Dendritic cell treated with granulocyte-macrophage colony-stimulating factor and Interleukin-4, amounts not matched to agents 40 ng/mL and 50 ng/mL, for 4 days (primary cell): Measurements from ENCODE around the gene CEP112.

Experiments
- H3K27ac Mint-ChIP-seq: one replicate; pipeline ENCODE4 v1.8.0; 2022; ENCODE audit warnings: mild to moderate bottlenecking, mixed read lengths
- H3K27me3 Mint-ChIP-seq: one replicate; pipeline ENCODE4 v1.8.0; 2022; ENCODE audit warnings: mild to moderate bottlenecking, mixed read lengths
- H3K36me3 Mint-ChIP-seq: one replicate; pipeline ENCODE4 v1.8.0; 2022; ENCODE audit warnings: low read depth, mixed read lengths
- H3K4me1 Mint-ChIP-seq: one replicate; pipeline ENCODE4 v1.8.0; 2022; ENCODE audit warnings: low read depth, mixed read lengths
- H3K4me3 Mint-ChIP-seq: one replicate; pipeline ENCODE4 v1.8.0; 2022; ENCODE audit warnings: mild to moderate bottlenecking, moderate library complexity, mixed read lengths
- H3K9me3 Mint-ChIP-seq: one replicate; pipeline ENCODE4 v1.8.0; 2022; ENCODE audit warnings: mixed read lengths
- intact Hi-C: fragments of 100-400 bp; cut with micrococcal nuclease; formaldehyde crosslinking; loops from one replicate; pipeline ENCODE4 v1.15.0; 2022

Gene CEP112

GRCh38 chr17:66221755-66222530, 30.0 kb upstream of the CEP112 start:
- Mint-ChIP-seq H3K4me1 (no peaks in the 10 kb centered on the region), H3K27me3 (peaks cover 10% of the 10 kb centered on the region), H3K27ac (no peak overlapping the region), H3K9me3 (no peaks in the 10 kb centered on the region), H3K4me3 (no peak overlapping the region), H3K36me3 (no peaks in the 10 kb centered on the region)
- intact Hi-C loops: no loop called here

GRCh38 chr17:66221343-66221742, 29.4 kb upstream of the CEP112 start:
- peaks cover 10% of the 10 kb centered on the region for H3K27me3 Mint-ChIP-seq
- no peak overlapping the region for H3K27ac Mint-ChIP-seq
- intact Hi-C loops: no loop called here
- H3K36me3 Mint-ChIP-seq: no peaks in the 10 kb centered on the region
- H3K9me3 Mint-ChIP-seq: no peaks in the 10 kb centered on the region
- H3K4me1 Mint-ChIP-seq: no peaks in the 10 kb centered on the region
- H3K4me3 Mint-ChIP-seq: no peak overlapping the region

- Mint-ChIP-seq H3K4me1 (no peaks in the 10 kb centered on the region), H3K4me3 (no peak overlapping the region), H3K27ac (no peak overlapping the region), H3K36me3 (no peaks in the 10 kb centered on the region), H3K9me3 (no peaks in the 10 kb centered on the region), H3K27me3 (peaks cover 10% of the 10 kb centered on the region)
- intact Hi-C loops: no loop called here
Measured at GRCh38 chr17:66220079-66220835, 28.3 kb upstream of the CEP112 start.

GRCh38 chr17:66215529-66215911, 23.6 kb upstream of the CEP112 start:
- H3K27ac Mint-ChIP-seq: no peak overlapping the region

GRCh38 chr17:66214884-66215528, 23.1 kb upstream of the CEP112 start:
- no peaks in the 10 kb centered on the region for H3K36me3 Mint-ChIP-seq
- H3K27ac Mint-ChIP-seq: no peak overlapping the region
- H3K4me1 Mint-ChIP-seq: no peaks in the 10 kb centered on the region
- no peaks in the 10 kb centered on the region for H3K9me3 Mint-ChIP-seq
- intact Hi-C loops: no loop called here
- H3K4me3 Mint-ChIP-seq: no peak overlapping the region
- peaks cover 19% of the 10 kb centered on the region for H3K27me3 Mint-ChIP-seq

More at GRCh38 chr17:66215529-66215911, 23.6 kb upstream of the CEP112 start:
- H3K4me1 Mint-ChIP-seq: no peaks in the 10 kb centered on the region
- no peaks in the 10 kb centered on the region for H3K36me3 Mint-ChIP-seq
- no peaks in the 10 kb centered on the region for H3K9me3 Mint-ChIP-seq
- peaks cover 18% of the 10 kb centered on the region for H3K27me3 Mint-ChIP-seq
- intact Hi-C loops: no loop called here
- H3K4me3 Mint-ChIP-seq: no peak overlapping the region

GRCh38 chr17:66211047-66211810, 19.3 kb upstream of the CEP112 start:
- no peak overlapping the region for H3K27ac Mint-ChIP-seq
- H3K4me1 Mint-ChIP-seq: no peaks in the 10 kb centered on the region
- no peaks in the 10 kb centered on the region for H3K9me3 Mint-ChIP-seq
- H3K27me3 Mint-ChIP-seq: peaks cover 25% of the 10 kb centered on the region
- H3K4me3 Mint-ChIP-seq: no peak overlapping the region
- H3K36me3 Mint-ChIP-seq: no peaks in the 10 kb centered on the region
- intact Hi-C loops: no loop called here

- Mint-ChIP-seq H3K27ac (no peak overlapping the region), H3K36me3 (no peaks in the 10 kb centered on the region), H3K4me3 (no peak overlapping the region), H3K4me1 (no peaks in the 10 kb centered on the region), H3K27me3 (peaks cover 25% of the 10 kb centered on the region), H3K9me3 (no peaks in the 10 kb centered on the region)
- intact Hi-C loops: no loop called here
Measured at GRCh38 chr17:66210208-66210574, 18.3 kb upstream of the CEP112 start.

- Mint-ChIP-seq H3K4me3 (no peak overlapping the region), H3K27ac (no peak overlapping the region), H3K36me3 (no peaks in the 10 kb centered on the region), H3K9me3 (no peaks in the 10 kb centered on the region), H3K27me3 (peaks cover 24% of the 10 kb centered on the region), H3K4me1 (no peaks in the 10 kb centered on the region)
- intact Hi-C loops: no loop called here
Measured at GRCh38 chr17:66207936-66208335, 16.0 kb upstream of the CEP112 start.

- Mint-ChIP-seq H3K4me3 (no peak overlapping the region), H3K27me3 (peaks cover 12% of the 10 kb centered on the region), H3K36me3 (no peaks in the 10 kb centered on the region), H3K4me1 (peaks cover 6% of the 10 kb centered on the region), H3K27ac (no peak overlapping the region), H3K9me3 (no peaks in the 10 kb centered on the region)
- intact Hi-C loops: no loop called here
Measured at GRCh38 chr17:66203274-66204015, 11.5 kb upstream of the CEP112 start.

- peaks cover 7% of the 10 kb centered on the region for H3K27me3 Mint-ChIP-seq
- H3K4me1 Mint-ChIP-seq: peaks cover 6% of the 10 kb centered on the region
- H3K4me3 Mint-ChIP-seq: no peak overlapping the region
- intact Hi-C loops: no loop called here
- no peaks in the 10 kb centered on the region for H3K36me3 Mint-ChIP-seq
- H3K9me3 Mint-ChIP-seq: no peaks in the 10 kb centered on the region
- H3K27ac Mint-ChIP-seq: no peak overlapping the region
Measured at GRCh38 chr17:66200685-66201092, 8.8 kb upstream of the CEP112 start.

GRCh38 chr17:66198242-66198641, 6.3 kb upstream of the CEP112 start:
- Mint-ChIP-seq H3K36me3 (no peaks in the 10 kb centered on the region), H3K27ac (no peak overlapping the region), H3K9me3 (no peaks in the 10 kb centered on the region), H3K4me1 (peaks cover 6% of the 10 kb centered on the region), H3K27me3 (peaks cover 4% of the 10 kb centered on the region), H3K4me3 (no peak overlapping the region)
- intact Hi-C loops: loop anchor here (5.0 to 10.0 kb wide), 2 partner anchors 277 to 369 kb away; no protein-coding TSS in a partner anchor

GRCh38 chr17:66192378-66192687, 400 bp upstream of the CEP112 start:
- Mint-ChIP-seq H3K27ac (peak overlapping the region; percentile 83), H3K36me3 (no peaks in the 10 kb centered on the region), H3K4me3 (peak overlapping the region; percentile 79), H3K9me3 (no peaks in the 10 kb centered on the region), H3K27me3 (no peaks in the 10 kb centered on the region), H3K4me1 (no peaks in the 10 kb centered on the region)
- intact Hi-C loops: loop anchor here (10.0 kb wide), 1 partner anchor 282 kb away; no protein-coding TSS in a partner anchor
